SIG-M5 treated with dmso at 0.1 percent for 504 hours (cell line): ENCODE results near the gene TPPP2.
A peak's percentile ranks its signal among the peaks of the same experiment; 100 is the strongest.

Experiments
- DNase-seq: peaks from one replicate; lab custom pipeline; 2025; ENCODE audit not compliant: unreplicated experiment; lab: John Stamatoyannopoulos, UW

TPPP2 gene

GRCh38 chr14:21016413-21017190, 13.4 kb upstream of the TPPP2 start:
- no peak for DNase-seq

DNA sequence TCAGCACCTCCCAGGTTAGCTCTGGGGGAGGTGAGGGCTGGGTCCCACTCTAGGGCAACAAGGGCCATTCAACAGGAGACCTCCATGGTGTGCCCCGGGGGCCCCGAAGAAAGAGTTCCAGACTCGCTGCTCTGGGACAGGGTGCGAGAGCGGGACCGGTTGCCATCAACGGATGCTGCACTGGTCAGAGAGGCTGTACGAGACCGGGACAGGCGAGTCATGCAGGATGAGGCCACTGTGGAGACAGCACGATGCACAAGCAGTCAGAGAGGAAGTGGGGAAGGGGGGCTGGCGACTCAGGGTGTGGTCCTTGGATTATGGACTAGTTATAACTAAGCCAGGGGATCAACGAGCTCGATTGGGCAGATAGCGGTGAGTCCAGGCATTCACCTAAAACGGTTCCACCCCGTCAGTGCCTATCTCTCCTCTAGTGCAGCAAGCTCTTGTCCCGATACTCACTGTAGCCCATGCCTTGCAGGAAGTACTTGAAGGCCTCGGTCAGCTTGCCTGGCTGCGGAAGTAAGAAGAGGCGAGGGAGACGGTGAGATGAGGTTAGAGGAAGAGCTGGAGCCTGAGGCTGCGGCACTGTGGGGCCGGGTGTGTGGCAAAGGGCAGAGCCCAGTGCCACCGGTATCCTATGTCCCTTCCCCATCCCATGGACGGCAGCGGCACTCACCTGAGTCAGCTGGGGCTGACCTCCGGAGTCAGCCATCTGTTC, 12.3 kb upstream of the TPPP2 start:
- DNase-seq, result no peak

DNA sequence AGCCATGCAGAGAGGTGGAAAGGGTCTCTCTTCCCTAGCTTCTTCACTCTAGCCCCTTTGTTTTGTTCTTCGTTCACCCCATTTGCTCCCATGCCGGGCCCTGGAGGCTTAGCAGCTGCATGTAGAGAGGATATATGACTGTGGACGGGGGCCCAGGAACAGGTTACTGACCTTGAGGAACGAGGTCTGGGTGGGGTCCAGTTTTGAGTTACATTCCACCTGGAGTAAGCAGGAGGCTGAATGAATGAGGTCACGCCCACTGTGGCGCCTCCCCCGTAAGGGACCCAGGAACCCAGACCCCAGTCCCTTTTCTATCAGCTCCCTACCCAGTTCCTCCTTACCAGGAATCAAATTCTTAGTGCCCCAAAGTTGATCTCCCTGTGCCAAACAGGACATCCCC, 11.7 kb upstream of the TPPP2 start:
- no peak for DNase-seq

DNA sequence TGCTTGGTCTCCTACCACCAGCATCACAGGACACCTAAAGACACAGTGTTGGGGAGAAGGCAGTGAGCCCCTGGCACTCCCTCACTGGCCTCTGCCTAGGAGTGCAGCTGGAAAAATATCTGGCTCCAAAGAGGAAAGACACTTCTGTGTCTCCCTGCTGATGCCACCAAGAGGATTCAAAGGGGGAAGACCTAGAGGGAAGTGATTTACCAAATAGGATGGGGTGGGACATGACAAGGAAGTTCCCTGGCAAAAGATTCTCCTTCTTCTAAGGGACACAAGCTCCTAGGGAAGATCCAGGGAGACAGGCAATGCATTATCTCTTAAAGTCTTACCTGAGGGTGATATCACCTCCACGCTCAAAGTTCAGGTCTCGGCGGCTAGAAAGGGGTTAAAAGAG, 11.2 kb upstream of the TPPP2 start:
- DNase-seq, result no peak

DNA sequence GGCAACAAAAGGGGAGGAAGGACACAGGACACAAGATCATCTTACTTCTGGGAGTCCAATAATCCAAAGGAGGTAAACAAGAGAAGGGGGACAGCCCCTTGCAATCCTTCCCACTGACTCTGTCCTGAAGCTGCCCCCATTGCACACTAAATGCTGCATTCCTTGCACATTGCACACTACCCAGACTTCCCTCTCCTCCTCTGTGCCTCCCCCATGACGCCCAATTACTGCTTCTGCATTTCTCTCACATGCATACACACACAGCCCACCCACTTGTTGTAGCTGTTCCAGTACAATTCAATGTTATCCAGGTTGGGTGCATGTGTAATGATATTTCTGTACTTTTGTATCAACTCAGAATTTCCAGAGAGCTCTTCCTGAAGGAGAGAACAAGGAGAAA, 10.7 kb upstream of the TPPP2 start:
- DNase-seq, result no peak

GRCh38 chr14:21020977-21021545, 9.0 kb upstream of the TPPP2 start:
- DNase-seq, result no peak

- DNase-seq, result no peak
These were observed 7.3 kb upstream of the TPPP2 start for GRCh38 chr14:21022686-21023085.

DNA sequence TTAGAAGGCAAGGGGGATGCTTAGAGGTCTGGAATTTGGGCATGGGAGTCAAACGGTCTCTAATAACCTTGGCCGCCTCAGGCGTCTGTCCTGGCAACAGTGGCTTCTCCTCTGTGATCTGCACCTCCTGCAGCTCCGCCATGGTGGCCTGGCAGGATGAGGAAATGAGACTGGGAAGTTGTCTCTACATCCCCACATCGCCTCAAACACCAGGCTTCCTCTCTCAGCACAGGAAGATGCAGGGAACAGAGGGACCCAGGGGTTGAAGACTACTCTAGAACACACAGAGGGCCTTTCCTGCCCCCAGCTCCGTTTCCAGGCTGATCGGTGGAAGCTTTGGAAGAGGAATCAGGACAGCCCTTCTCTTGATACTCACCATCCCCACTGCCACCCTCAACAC, 6.8 kb upstream of the TPPP2 start:
- DNase-seq, result no peak

DNA sequence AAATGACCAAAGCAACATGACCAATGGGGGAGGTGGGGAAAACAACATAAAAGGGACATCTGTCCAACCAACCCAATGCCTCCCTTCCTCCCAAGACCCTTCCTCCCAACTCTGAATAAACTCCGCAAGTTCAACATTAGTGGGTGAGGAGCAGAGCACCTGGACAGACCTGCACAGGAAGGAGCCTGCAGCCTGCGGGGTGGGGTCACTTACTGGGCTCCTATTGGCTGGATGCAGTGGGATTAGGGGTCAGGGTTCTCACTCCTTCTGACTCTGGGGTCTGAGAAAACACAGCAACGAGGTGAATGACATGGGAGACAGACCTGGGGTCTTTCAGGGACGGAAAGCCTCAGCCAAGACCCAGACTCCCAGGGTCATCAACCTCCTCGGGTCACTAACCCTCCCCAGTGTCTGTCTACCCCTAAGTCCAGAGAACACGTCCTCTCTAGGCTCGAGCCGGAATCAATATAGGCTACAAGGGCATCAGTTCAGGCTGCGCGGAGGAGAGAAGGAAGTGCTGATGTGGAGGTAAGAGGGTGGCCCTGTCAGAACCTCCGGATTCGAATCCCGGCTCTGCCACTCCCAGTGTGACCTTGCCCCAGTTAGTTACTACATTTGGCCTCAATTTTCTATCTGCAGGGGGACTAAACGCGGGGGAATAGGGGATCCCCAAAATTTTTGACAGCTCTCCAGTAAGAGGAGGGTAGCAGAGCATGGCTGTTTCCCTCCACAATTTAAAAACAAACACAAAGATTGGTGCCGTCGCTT, 6.0 kb upstream of the TPPP2 start:
- DNase-seq, result no peak

GRCh38 chr14:21024585-21025370, 5.2 kb upstream of the TPPP2 start, which contains the start of gene NDRG2:
Gene NDRG2, minus strand, starts transcription at chr14:21025061. Its CDS starts 1,746 bp downstream, at chr14:21023315.
- DNase-seq, result peak; percentile 26

DNA sequence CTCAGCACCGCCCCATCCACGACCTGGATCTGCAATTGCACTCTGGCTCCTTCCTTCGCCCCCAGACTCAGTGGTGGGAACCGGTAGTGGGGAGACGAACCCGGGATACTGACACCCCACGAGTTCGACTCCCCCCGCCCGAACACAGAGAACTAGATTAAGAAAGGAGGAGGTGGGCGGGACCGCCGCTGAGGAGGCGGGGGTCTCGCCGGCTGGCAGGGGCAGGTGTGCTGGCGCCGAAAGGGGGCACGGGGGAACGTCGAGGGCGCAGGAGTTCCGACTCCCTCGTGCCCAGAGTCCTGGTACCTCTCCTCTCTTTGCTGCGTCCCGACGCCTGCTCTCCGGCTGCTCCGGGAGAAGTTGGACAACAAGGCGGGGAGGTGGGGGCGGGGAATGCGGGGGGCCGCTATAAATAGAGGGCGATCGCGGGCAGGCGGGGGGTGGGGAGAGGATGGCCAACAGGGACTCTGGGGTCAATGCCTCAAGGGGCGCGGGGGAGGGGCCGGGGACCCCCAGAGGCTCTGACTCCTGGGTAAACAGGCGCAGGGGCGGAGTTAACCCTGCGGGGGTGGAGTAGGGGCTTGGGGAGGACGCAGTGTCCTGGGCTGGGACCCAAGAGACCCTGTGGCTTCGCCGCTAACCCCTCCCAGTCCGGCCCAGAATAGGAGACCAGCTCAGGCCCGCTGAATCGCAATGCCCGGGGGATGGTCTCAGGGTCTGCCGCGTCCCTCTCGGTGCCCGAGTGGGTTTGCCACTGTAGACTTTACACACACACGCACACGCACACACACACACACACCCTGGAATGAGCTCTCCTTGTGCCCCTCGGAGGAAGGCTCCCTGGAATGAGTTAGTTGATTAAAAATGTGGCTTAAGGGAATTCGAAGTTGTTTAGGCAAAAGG, 4.4 kb upstream of the TPPP2 start:
- DNase-seq, result no peak

DNA sequence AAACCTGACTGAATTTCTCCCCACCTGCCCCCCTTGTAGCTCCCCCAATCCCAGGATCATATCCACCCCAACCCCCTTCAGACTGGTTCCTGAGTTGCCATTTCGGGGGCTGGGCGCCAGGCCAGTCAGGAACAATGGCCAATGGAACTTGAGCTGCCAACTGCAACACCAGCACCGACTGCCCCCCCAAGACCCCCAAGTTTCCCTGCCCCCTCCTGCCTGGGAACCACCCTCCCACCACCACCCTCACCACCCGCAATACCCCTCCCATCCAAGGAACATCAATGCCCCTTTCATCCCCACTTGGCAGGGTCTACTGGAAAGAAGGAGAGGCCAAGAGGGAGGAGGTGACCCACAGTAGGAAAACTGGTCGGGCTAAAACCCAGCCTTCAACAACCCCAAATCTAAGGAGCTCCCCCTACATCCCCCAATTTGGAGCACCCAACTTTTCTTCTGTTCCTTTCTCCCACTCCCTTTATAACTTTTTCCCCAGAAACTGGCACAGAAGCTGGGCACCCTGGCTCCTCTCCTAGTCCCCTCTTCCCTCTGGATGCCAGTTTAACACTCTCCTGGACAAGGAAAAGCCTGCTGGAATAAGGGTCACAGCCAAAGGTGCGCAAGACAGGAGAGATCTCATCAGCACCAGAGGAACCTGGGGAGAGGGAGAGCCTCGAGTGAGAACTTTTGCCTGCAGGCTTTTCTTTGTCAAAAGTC, 3.6 kb upstream of the TPPP2 start:
- DNase-seq, result no peak

- DNase-seq, result no peak
These were observed 3.1 kb upstream of the TPPP2 start for GRCh38 chr14:21026988-21027315.

- no peak for DNase-seq
These were observed 514 bp downstream of the TPPP2 start for GRCh38 chr14:21030531-21030930.

GRCh38 chr14:21032326-21033132, 2.5 kb downstream of the TPPP2 start:
- no peak for DNase-seq

DNA sequence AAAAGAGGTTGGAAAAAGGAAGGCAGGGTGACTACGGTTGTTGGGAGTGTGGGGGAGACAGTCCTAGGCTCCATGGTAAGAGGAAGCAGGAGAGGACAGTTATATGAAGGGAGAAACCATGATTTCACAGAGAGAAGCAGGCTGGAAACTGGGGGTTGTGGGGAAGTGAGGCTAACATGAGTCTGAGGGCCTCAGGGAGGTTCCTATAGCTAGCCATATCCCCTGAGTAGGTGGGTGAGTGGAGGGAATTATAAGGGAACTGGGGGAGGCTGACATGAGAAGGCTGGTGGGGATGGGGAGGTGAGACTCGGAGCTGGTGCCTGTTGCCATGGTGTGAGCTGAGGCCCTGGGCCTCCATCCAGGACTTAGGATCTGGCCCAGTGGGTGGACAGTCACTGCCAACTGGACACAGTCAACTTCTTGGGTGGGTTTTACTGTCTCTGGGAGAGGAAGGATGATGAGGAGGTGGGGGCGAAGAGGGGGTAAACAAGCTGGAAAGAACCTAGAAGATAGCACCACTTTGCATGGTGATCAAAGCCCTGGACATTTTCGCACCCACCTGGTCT, 3.2 kb downstream of the TPPP2 start:
- no peak for DNase-seq

GRCh38 chr14:21034707-21035106, 4.7 kb downstream of the TPPP2 start, which contains the start of gene RNASE13:
Gene RNASE13, minus strand, starts transcription at chr14:21034807. Its CDS starts 519 bp downstream, at chr14:21034288.
- no peak for DNase-seq

DNA sequence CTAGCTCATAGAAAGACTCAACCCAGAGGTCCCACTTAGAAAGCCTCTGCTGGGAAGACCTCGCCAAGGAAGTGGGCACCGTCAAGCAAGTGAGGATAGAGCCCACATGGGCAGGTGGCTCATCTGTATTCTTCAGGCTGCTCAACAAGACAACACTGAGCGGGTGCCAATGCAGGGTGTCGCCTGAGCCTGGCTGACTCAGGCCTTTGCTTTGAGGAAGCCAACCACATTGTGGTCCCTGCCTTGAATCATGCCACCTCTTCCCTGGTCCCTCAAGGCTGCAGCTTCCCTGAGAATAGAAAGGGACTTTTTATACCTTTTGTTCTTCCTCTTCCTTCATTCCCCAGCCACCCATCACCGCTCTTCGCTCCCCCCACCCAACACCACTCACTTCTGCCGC, 6.7 kb downstream of the TPPP2 start:
- DNase-seq, result no peak
